A549 (cell line): ENCODE results near the gene ZNF146. TPM values are rescaled to one million over a fixed set of nuclear protein-coding genes. Genes with fewer than 3 reads are reported as not detected.
A peak's percentile ranks its signal among the peaks of the same experiment; 100 is the strongest.
"Not testable (repeated sequence)": the region's sequence is repeated elsewhere in the genome, so short reads cannot be mapped to it uniquely, and the experiment has no call there.

Experiments
- ATAC-seq, 2 experiments: fragments of 200-7000 bp in 1 of 2; fragments of >200 bp in 1 of 2; cut with Nextera tagmentation in 1 of 2; cut with Tn5 transposase in 1 of 2; 3 replicates each; pipeline versions ENCODE4 v1.8.0 to v1.9.1; 2018 to 2020; ENCODE audit warnings: mild to moderate bottlenecking in 1 of 2, moderate library complexity in 1 of 2
- CTCF ChIA-PET: fragments of 300-600 bp; sonication (Branson Sonifier 250); formaldehyde crosslinking; extraction: SDS; loops from one replicate; lab custom pipeline; 2021; ENCODE audit warnings: antibody characterized with exemption, inconsistent platforms; lab: Yijun Ruan, JAX
- POLR2A ChIA-PET: fragments of 350-600 bp; formaldehyde crosslinking; extraction: SDS; loops from one replicate; lab custom pipeline; 2021; ENCODE audit warnings: antibody characterized with exemption, inconsistent platforms; lab: Yijun Ruan, JAX
- DNase-seq, 2 experiments: peaks; one replicate each; pipeline versions ENCODE4 v3.0.0 to v3.0.0-alpha.2; 2011 to 2016; ENCODE audit warnings: low read depth in 1 of 2, low spot score in 1 of 2
- FAIRE-seq: peaks from 2 replicates; lab custom pipeline; 2011; peaks lifted over from hg19 to GRCh38; lab: Jason Lieb, UNC
- H3K27ac ChIP-seq, 2 experiments: fragments of >200 bp; sonication (Bioruptor Twin); formaldehyde crosslinking; 3 replicates each; pipeline ENCODE4 v1.5.1; 2016 to 2017
- H3K4me1 ChIP-seq: fragments of >200 bp; sonication (Bioruptor Twin); formaldehyde crosslinking; 3 replicates; pipeline ENCODE4 v1.6.1; 2016
- H3K4me2 ChIP-seq: fragments of >200 bp; sonication (Bioruptor Twin); formaldehyde crosslinking; 3 replicates; pipeline ENCODE4 v1.6.1; 2016
- H3K4me3 ChIP-seq: fragments of >200 bp; sonication (Bioruptor Twin); formaldehyde crosslinking; 3 replicates; pipeline ENCODE4 v1.5.1; 2016
- H3K9me3 ChIP-seq: fragments of >200 bp; sonication (Bioruptor Twin); formaldehyde crosslinking; 3 replicates; pipeline ENCODE4 v1.6.1; 2016
- ATOH8 ChIP-seq: fragments of 250-450 bp; sonication (Bioruptor Pico); IDR thresholded peaks from 2 replicates; pipeline ENCODE4 v1.5.0; 2020; ENCODE audit warnings: low read depth, mild to moderate bottlenecking, moderate library complexity
- CHD2 ChIP-seq: fragments of 150-350 bp; IDR thresholded peaks from 2 replicates; pipeline ENCODE4 v1.6.1; 2014; ENCODE audit warnings: low read length; ENCODE audit not compliant: partially characterized antibody
- ELK1 ChIP-seq: fragments of 150-350 bp; IDR thresholded peaks from 2 replicates; pipeline ENCODE4 v1.6.1; 2014; ENCODE audit warnings: low read depth, mild to moderate bottlenecking, low read length
- FOSL2 ChIP-seq, 2 experiments: fragments of 450-650 bp in 1 of 2; fragments of >200 bp in 1 of 2; sonication (Bioruptor Twin) in 1 of 2; formaldehyde crosslinking; IDR thresholded peaks; 2 replicates each; pipeline versions ENCODE4 v1.5.0 to v1.6.1; 2016 to 2020; ENCODE audit warnings: mild to moderate bottlenecking in 1 of 2, moderate library complexity in 1 of 2
- GATA3 ChIP-seq: IDR thresholded peaks from 2 replicates; pipeline ENCODE4 v1.6.1; 2012; ENCODE audit warnings: borderline replicate concordance
- HDAC2 ChIP-seq: fragments of 200-600 bp; sonication (generic); IDR thresholded peaks from 2 replicates; pipeline ENCODE4 v1.6.1; 2016
- HES2 ChIP-seq: fragments of >200 bp; sonication (Bioruptor Twin); formaldehyde crosslinking; IDR thresholded peaks from 2 replicates; pipeline ENCODE4 v1.6.1; 2016
- HEYL ChIP-seq: fragments of 250-450 bp; sonication (Bioruptor Pico); IDR thresholded peaks from 2 replicates; pipeline ENCODE4 v1.8.0; 2021; ENCODE audit warnings: mild to moderate bottlenecking, moderate library complexity
- HOXB13 ChIP-seq: fragments of 250-450 bp; sonication (Bioruptor Pico); IDR thresholded peaks from 2 replicates; pipeline ENCODE4 v1.5.0; 2020; ENCODE audit warnings: low read depth, mild to moderate bottlenecking, moderate library complexity
- JUN ChIP-seq, 2 experiments: fragments of >200 bp; sonication (Bioruptor Twin); formaldehyde crosslinking; IDR thresholded peaks; 2 replicates in 1 of 2; 3 replicates in 1 of 2; pipeline ENCODE4 v1.6.1; 2016 to 2017
- JUNB ChIP-seq: fragments of >200 bp; sonication (Bioruptor Twin); formaldehyde crosslinking; IDR thresholded peaks from 2 replicates; pipeline ENCODE4 v1.6.1; 2016
- POLR2A ChIP-seq: IDR thresholded peaks from 2 replicates; pipeline ENCODE4 v1.6.1; 2012; ENCODE audit warnings: mild to moderate bottlenecking, low read length
- SMC3 ChIP-seq: fragments of >200 bp; sonication (Bioruptor Twin); formaldehyde crosslinking; IDR thresholded peaks from 3 replicates; pipeline ENCODE4 v1.6.1; 2018; ENCODE audit warnings: inconsistent platforms
- ZSCAN20 ChIP-seq: fragments of 250-450 bp; sonication (Bioruptor Pico); IDR thresholded peaks from 2 replicates; pipeline ENCODE4 v1.8.0; 2022; ENCODE audit warnings: mild to moderate bottlenecking, moderate library complexity
- WGBS: methylation state at CpG from one replicate; pipeline ENCODE4 v1.1.6; 2017; ENCODE audit errors: missing lambda C conversion rate; 5-methylcytosine and 5-hydroxymethylcytosine counted together
- polyA plus RNA-seq, 4 experiments: library from polyadenylated mRNA; depleted of rRNA in 3 of 4; stranded (reverse); fragments of >200 nt; fragmentation: RNase III in 1 of 4; extraction: RNeasy Plus Mini Kit Qiagen cat#74134 plus additional on column Dnase treatment in 1 of 4; gene quantifications; 2 replicates in 3 of 4; 3 replicates in 1 of 4; pipeline ENCODE4 v1.2.3, GENCODE V29; 2011 to 2017
- TF ChIP-seq, protein P1 (sequence below): fragments of >200 bp; sonication (Bioruptor Twin); formaldehyde crosslinking; IDR thresholded peaks from 3 replicates; pipeline ENCODE4 v1.5.1; 2016
- TF ChIP-seq, protein P2 (sequence below): IDR thresholded peaks from 2 replicates; pipeline ENCODE4 v1.6.1; 2012

Gene ZNF146
- polyA plus RNA-seq, 2 of the 4 experiments (the other 2 are of a cell fraction) = 157 to 362 TPM

DNA sequence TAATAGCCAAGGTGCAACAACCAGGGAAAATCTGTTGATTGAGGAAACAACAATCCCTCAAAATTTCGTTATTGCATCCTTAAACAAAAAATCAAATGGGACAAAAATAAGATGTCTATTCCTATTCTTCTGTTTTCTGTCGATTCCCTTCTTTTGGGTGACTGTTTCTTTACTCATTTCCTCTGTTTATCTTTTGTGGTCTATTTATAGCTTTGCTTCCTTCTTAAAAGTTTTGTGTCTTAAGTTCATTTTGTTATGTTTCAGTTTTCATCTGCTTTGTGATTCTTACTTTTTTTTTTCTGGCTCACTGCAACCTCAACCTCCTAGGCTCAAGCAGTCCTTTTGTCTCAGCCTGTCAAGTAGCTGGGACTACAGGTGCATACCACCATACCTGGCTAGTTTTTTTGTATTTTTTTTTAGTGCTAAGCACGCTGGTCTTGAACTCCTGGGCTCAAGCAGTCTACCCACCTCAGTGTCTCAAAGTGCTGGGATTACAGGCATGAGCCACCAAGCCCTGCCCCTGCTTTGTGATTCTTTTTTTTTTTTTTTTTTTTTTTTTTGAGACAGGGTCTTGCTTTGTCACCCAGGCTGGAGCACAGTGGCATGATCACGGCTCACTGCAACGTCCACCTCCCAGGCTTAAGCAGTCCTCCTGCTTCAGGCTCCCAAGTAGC lies 10.4 kb downstream of the ZNF146 start:
- H3K4me3 ChIP-seq = no peak overlapping the region
- 80% methylated on average over 5 of the region's 5 CpGs for WGBS
- DNase-seq (no peak), FAIRE-seq (no peak), ATAC-seq (no peak)
- TF ChIP-seq JUNB = no peak
- TF ChIP-seq JUN (IDR thresholded peaks at IDR 0.05) = 0 out of 5 replicates have a peak, but pooled peaks of 1 of the 2 experiments have one; percentile 14
- peaks cover 100% of the 10 kb centered on the region for H3K9me3 ChIP-seq
- no peaks in the 10 kb centered on the region for H3K4me1 ChIP-seq
- no peak overlapping the region for H3K27ac ChIP-seq
- CTCF ChIA-PET = interaction anchor here (0.6 to 1.9 kb wide), 4 partner anchors 10 to 36 kb away, joined by 3 to 6 read pairs (median 4); partner anchors contain the start of gene ZNF146
- no peak overlapping the region for H3K4me2 ChIP-seq
- POLR2A ChIA-PET = interaction anchor here (0.7 kb wide), 1 partner anchor 431 kb away, joined by 14 read pairs; no protein-coding TSS in a partner anchor

DNA sequence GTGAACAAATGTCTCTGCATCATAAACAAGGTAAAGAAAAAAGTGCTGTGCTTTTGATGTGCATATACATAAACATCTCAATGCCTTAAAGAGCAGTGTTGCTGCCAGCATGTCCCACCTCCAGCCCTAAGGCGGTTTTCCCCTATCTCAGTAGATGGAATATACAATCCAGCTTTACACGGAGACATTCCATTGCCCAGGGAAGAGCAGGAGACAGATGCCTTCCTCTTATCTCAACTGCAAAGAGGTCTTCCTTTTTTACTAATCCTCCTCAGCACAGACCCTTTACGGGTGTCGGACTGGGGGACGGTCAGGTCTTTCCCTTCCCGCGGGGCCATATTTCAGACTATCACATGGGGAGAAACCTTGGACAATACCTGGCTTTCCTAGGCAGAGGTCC lies 18.7 kb downstream of the ZNF146 start:
- FAIRE-seq, POLR2A ChIA-PET, H3K27ac ChIP-seq, H3K4me2 ChIP-seq, ATAC-seq, DNase-seq, H3K4me1 ChIP-seq, H3K4me3 ChIP-seq: not testable (repeated sequence)
- CTCF ChIA-PET = interaction anchor here (1.9 kb wide), 1 partner anchor 29 kb away, joined by 3 read pairs; no protein-coding TSS in a partner anchor
- 87% methylated on average over 7 of the region's 7 CpGs for WGBS
- peaks cover 97% of the 10 kb centered on the region for H3K9me3 ChIP-seq

GRCh38 chr19:36236304-36236945 lies 21.5 kb downstream of the ZNF146 start:
- POLR2A ChIA-PET = interaction anchor here (1.1 kb wide), 1 partner anchor 21 kb away, joined by 6 read pairs; the partner anchor contains the start of genes ZNF146 and ZNF565
- FAIRE-seq (peak; percentile 96), ATAC-seq (peak in 1 of 2 experiments; percentile 31; a peak in 1 of 6 replicates), DNase-seq (peak in 1 of 2 experiments; percentile 62)
- no peaks in the 10 kb centered on the region for H3K4me1 ChIP-seq
- H3K27ac ChIP-seq = no peak overlapping the region
- no peak overlapping the region for H3K4me2 ChIP-seq
- 94% methylated on average over 6 of the region's 6 CpGs for WGBS
- H3K9me3 ChIP-seq = peaks cover 97% of the 10 kb centered on the region
- no peak overlapping the region for H3K4me3 ChIP-seq
- TF ChIP-seq POLR2A (no peak), SMC3 (no peak), CHD2 (peak; percentile 43), HOXB13 (CRISPR knock-in tag) (no peak), HEYL (0 out of 2 replicates have a peak, but pooled peaks have one; percentile 28), FOSL2 (IDR thresholded peaks at IDR 0.05) (no peak), FOSL2 (CRISPR knock-in tag; IDR thresholded peaks at IDR 0.05) (no peak), ZSCAN20 (CRISPR knock-in tag) (no peak)
- TF ChIP-seq, protein P1, sequence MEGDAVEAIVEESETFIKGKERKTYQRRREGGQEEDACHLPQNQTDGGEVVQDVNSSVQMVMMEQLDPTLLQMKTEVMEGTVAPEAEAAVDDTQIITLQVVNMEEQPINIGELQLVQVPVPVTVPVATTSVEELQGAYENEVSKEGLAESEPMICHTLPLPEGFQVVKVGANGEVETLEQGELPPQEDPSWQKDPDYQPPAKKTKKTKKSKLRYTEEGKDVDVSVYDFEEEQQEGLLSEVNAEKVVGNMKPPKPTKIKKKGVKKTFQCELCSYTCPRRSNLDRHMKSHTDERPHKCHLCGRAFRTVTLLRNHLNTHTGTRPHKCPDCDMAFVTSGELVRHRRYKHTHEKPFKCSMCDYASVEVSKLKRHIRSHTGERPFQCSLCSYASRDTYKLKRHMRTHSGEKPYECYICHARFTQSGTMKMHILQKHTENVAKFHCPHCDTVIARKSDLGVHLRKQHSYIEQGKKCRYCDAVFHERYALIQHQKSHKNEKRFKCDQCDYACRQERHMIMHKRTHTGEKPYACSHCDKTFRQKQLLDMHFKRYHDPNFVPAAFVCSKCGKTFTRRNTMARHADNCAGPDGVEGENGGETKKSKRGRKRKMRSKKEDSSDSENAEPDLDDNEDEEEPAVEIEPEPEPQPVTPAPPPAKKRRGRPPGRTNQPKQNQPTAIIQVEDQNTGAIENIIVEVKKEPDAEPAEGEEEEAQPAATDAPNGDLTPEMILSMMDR = no peak
- TF ChIP-seq, protein P2, sequence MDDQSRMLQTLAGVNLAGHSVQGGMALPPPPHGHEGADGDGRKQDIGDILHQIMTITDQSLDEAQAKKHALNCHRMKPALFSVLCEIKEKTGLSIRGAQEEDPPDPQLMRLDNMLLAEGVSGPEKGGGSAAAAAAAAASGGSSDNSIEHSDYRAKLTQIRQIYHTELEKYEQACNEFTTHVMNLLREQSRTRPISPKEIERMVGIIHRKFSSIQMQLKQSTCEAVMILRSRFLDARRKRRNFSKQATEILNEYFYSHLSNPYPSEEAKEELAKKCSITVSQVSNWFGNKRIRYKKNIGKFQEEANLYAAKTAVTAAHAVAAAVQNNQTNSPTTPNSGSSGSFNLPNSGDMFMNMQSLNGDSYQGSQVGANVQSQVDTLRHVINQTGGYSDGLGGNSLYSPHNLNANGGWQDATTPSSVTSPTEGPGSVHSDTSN = no peak
- CTCF ChIA-PET = interaction anchor here (0.6 to 1.2 kb wide), 3 partner anchors 11 to 988 kb away, joined by 3 to 5 read pairs (median 3); no protein-coding TSS in a partner anchor

GRCh38 chr19:36236946-36237310 lies 22.0 kb downstream of the ZNF146 start:
- Histone ChIP-seq H3K9me3 (peaks cover 97% of the 10 kb centered on the region), H3K4me3 (no peak overlapping the region)
- FAIRE-seq (no peak), DNase-seq (peak in 1 of 2 experiments; percentile 45)
- POLR2A ChIA-PET = interaction anchor here (1.1 kb wide), 1 partner anchor 21 kb away, joined by 6 read pairs; the partner anchor contains the start of genes ZNF146 and ZNF565
- no peak for TF ChIP-seq JUNB
- no peak for TF ChIP-seq ELK1
- no peak for TF ChIP-seq HDAC2
- no peak for TF ChIP-seq ATOH8 (CRISPR knock-in tag)
- TF ChIP-seq HES2 = peak; percentile 28; the same call in 1 of the 2 replicates
- TF ChIP-seq, protein P2 = no peak
- no peak for TF ChIP-seq FOSL2 (IDR thresholded peaks at IDR 0.05)
- TF ChIP-seq FOSL2 (CRISPR knock-in tag; IDR thresholded peaks at IDR 0.05) = no peak
- peak; percentile 57 for TF ChIP-seq GATA3
- TF ChIP-seq JUN (IDR thresholded peaks at IDR 0.05) = no peak
- TF ChIP-seq, all 56 proteins: peak for 2
- Histone ChIP-seq H3K27ac (no peak overlapping the region), H3K4me1 (no peaks in the 10 kb centered on the region), H3K4me2 (no peak overlapping the region)
- peak in 1 of 2 experiments; percentile 32; a peak in 1 of 6 replicates for ATAC-seq
- CTCF ChIA-PET = no interaction called here
- 92% methylated on average over 3 of the region's 3 CpGs for WGBS
